Mucosa of rectum (tissue), 2 donors: Measurements from ENCODE around the gene ASGR1.
"Not testable (repeated sequence)": the region's sequence is repeated elsewhere in the genome, so short reads cannot be mapped to it uniquely, and the experiment has no call there.

ENCODE experiments used
- H3K27ac ChIP-seq, 2 donors: one replicate each; pipeline ENCODE4 v1.7.0; 2013; ENCODE audit warnings: inconsistent platforms in 2 of 2, low read depth in 2 of 2, low read length in 2 of 2
- H3K27me3 ChIP-seq, 2 donors: one replicate each; pipeline ENCODE4 v1.7.0; 2013; ENCODE audit warnings: low read length in 2 of 2; ENCODE audit not compliant: control insufficient read depth in 2 of 2, insufficient read depth in 2 of 2
- H3K36me3 ChIP-seq, 2 donors: one replicate each; pipeline ENCODE4 v1.7.0; 2013; ENCODE audit warnings: low read length in 2 of 2; ENCODE audit not compliant: control insufficient read depth in 2 of 2, insufficient read depth in 2 of 2
- H3K4me1 ChIP-seq, 2 donors: one replicate each; pipeline ENCODE4 v1.7.0; 2013; ENCODE audit warnings: low read length in 2 of 2, mild to moderate bottlenecking in 1 of 2; ENCODE audit not compliant: control insufficient read depth in 2 of 2, insufficient read depth in 2 of 2
- H3K4me3 ChIP-seq, 2 donors: one replicate each; pipeline ENCODE4 v1.7.0; 2013; ENCODE audit warnings: low read length in 2 of 2
- H3K9ac ChIP-seq, 2 donors: one replicate each; pipeline ENCODE4 v1.7.0; 2013; ENCODE audit warnings: low read length in 2 of 2, low read depth in 1 of 2, mild to moderate bottlenecking in 1 of 2
- H3K9me3 ChIP-seq, 2 donors: one replicate each; pipeline ENCODE4 v1.7.0; 2013; ENCODE audit warnings: low read length in 2 of 2; ENCODE audit not compliant: control insufficient read depth in 2 of 2
- donor health status: healthy.
- donor health status: Normal muscosa, but diverticular disease.

ASGR1 gene

DNA sequence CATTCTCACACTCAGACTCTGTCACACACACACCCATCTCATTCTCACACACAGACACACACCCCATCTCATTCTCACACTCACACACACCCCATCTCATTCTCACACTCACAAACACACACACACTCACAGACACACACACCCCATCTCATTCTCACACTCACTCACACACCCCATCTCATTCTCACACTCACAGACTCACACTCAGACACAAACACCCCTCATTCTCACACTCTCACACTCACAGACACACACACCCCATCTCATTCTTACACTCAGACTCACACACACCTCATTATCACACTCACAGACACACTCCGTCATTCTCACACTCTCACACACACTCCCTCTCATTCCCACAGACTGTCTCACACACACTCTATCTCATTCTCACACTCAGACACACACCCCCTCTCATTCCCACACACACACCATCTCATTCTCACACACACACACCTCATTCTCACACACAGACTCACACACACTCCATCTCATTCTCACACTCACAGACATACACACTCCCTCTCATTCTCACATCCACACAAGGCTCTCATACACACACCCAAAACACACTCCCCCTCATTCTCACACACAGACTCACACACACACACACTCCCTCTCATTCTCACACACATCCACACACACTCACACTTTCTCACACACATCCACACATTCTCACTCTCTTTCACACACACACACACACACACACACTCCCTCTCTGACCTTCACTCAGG is 2.9 kb downstream of the ASGR1 start:
- Histone ChIP-seq H3K9me3 (no peaks in the 10 kb centered on the region), H3K4me3 (no peak overlapping the region), H3K27me3 (peaks cover 18 to 25% of the 10 kb centered on the region in 2 donors), H3K4me1 (peaks cover 12 to 16% of the 10 kb centered on the region in 2 donors), H3K27ac (no peak overlapping the region), H3K9ac (no peak overlapping the region), H3K36me3 (no peaks in the 10 kb centered on the region)

GRCh38 chr17:7175330-7175733 is 3.8 kb downstream of the ASGR1 start:
- H3K27me3 ChIP-seq: peaks cover 18 to 25% of the 10 kb centered on the region in 2 donors
- H3K27ac ChIP-seq: no peak overlapping the region
- no peak overlapping the region for H3K4me3 ChIP-seq
- no peaks in the 10 kb centered on the region for H3K9me3 ChIP-seq
- H3K9ac ChIP-seq: no peak overlapping the region
- H3K36me3 ChIP-seq: no peaks in the 10 kb centered on the region
- H3K4me1 ChIP-seq: peaks cover 12 to 16% of the 10 kb centered on the region in 2 donors

DNA sequence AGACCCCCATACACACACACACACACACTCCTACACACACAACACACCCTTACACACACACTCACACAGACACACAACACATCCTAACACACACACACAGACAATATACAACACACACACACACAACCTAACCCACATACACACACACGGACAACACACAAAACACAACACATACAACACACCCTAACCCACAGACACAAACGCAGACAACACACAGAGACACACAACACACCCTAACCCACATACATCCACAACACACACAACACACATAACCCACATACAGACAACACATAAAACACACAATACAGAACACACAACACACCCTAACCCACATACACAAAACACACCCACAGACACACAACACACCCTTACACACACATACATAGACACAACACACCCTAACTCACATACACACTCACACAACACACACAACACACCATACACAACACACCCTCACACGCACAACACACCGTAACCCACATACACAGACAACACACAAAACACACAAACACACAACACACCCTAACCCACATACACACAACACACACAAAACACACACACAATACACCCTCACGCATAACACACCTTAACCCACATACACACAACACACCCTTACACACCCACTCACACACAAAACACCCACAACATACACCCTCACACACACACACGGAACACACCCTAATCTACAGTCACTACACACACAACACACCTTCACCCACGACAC is 4.4 kb downstream of the ASGR1 start:
- Histone ChIP-seq H3K27me3 (peaks cover 18 to 25% of the 10 kb centered on the region in 2 donors), H3K9me3 (no peaks in the 10 kb centered on the region), H3K4me1 (peaks cover 12 to 16% of the 10 kb centered on the region in 2 donors), H3K36me3 (no peaks in the 10 kb centered on the region), H3K27ac (no peak overlapping the region), H3K9ac (peak overlapping the region in 1 of 2 donors; percentile 40), H3K4me3 (peak overlapping the region in 1 of 2 donors; percentile 41)

GRCh38 chr17:7173687-7174602 is 5.2 kb downstream of the ASGR1 start:
- Histone ChIP-seq H3K36me3 (no peaks in the 10 kb centered on the region), H3K9ac (peak overlapping the region in 1 of 2 donors; percentile 40), H3K4me1 (peaks cover 12 to 16% of the 10 kb centered on the region in 2 donors), H3K4me3 (peak overlapping the region in 1 of 2 donors; percentile 41), H3K9me3 (no peaks in the 10 kb centered on the region), H3K27me3 (peaks cover 18 to 25% of the 10 kb centered on the region in 2 donors), H3K27ac (no peak overlapping the region)

DNA sequence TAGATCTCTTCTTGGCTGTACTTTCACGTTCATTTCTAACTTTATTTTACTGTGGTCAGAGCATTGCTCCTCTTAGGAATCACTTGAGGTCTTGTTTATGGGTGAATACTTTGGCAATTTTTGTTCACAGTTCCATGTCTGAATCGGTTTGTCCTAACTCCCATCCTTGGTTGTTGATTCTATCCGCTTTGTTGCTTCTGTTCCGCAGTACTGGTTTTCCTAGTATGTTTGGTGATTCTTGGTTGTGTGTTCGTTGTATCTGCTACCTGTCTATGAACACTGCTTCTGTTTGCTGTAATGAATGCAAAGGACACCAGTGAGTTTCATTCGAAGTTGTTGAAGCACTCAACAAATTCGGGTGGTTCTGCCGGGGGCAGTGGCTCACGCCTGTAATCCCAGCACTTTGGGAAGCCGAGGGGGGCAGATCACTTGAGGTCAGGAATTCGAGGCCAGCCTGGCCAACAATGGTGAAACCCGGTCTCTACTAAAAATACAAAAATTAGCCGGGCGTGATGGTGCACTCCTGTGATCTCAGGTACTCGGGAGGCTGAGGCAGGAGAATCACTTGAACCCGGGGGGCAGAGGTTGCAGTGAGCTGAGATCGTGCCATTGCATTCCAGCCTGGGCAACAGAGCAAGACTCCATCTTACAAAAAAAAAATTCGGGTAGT is 6.5 kb downstream of the ASGR1 start:
- Histone ChIP-seq H3K4me1 (peaks cover 10% of the 10 kb centered on the region in 2 donors), H3K27me3 (peaks cover 12 to 17% of the 10 kb centered on the region in 2 donors)
- H3K9ac ChIP-seq, H3K9me3 ChIP-seq, H3K36me3 ChIP-seq, H3K27ac ChIP-seq, H3K4me3 ChIP-seq: not testable (repeated sequence)

GRCh38 chr17:7169565-7169908 is 9.6 kb downstream of the ASGR1 start:
- H3K27ac ChIP-seq, H3K4me3 ChIP-seq, H3K9me3 ChIP-seq, H3K4me1 ChIP-seq, H3K36me3 ChIP-seq, H3K9ac ChIP-seq, H3K27me3 ChIP-seq: not testable (repeated sequence)

- not testable (repeated sequence) for H3K27ac ChIP-seq, H3K9me3 ChIP-seq, H3K36me3 ChIP-seq, H3K4me3 ChIP-seq, H3K9ac ChIP-seq, H3K27me3 ChIP-seq, H3K4me1 ChIP-seq
These were observed 10.2 kb downstream of the ASGR1 start for GRCh38 chr17:7168841-7169564.

- H3K36me3 ChIP-seq: no peaks in the 10 kb centered on the region
- no peak overlapping the region for H3K9ac ChIP-seq
- no peak overlapping the region for H3K27ac ChIP-seq
- no peak overlapping the region for H3K4me3 ChIP-seq
- H3K9me3 ChIP-seq: no peaks in the 10 kb centered on the region
- H3K27me3 ChIP-seq: no peaks in the 10 kb centered on the region
- H3K4me1 ChIP-seq: no peaks in the 10 kb centered on the region
These were observed 11.3 kb downstream of the ASGR1 start for GRCh38 chr17:7167832-7168231.

- Histone ChIP-seq H3K9ac (no peak overlapping the region), H3K4me1 (no peaks in the 10 kb centered on the region), H3K36me3 (no peaks in the 10 kb centered on the region), H3K27ac (no peak overlapping the region), H3K27me3 (no peaks in the 10 kb centered on the region), H3K9me3 (no peaks in the 10 kb centered on the region), H3K4me3 (no peak overlapping the region)
These were observed 12.3 kb downstream of the ASGR1 start for GRCh38 chr17:7166873-7167272.
